Activated CD4-positive, CD25-positive, alpha-beta regulatory T cell treated with anti-CD3 and anti-CD28 coated beads, Interleukin-2, amount 50 U/mL, for 16 hours (primary cell): ENCODE data around the gene CEND1.

Experiments used
- DNase-seq: peaks from one replicate; pipeline ENCODE4 v3.0.0-alpha.2; 2020; ENCODE audit warnings: low read depth, low spot score

Gene CEND1

GRCh38 chr11:778976-779954 lies 10.6 kb downstream of the CEND1 start:
- no peak for DNase-seq

DNA sequence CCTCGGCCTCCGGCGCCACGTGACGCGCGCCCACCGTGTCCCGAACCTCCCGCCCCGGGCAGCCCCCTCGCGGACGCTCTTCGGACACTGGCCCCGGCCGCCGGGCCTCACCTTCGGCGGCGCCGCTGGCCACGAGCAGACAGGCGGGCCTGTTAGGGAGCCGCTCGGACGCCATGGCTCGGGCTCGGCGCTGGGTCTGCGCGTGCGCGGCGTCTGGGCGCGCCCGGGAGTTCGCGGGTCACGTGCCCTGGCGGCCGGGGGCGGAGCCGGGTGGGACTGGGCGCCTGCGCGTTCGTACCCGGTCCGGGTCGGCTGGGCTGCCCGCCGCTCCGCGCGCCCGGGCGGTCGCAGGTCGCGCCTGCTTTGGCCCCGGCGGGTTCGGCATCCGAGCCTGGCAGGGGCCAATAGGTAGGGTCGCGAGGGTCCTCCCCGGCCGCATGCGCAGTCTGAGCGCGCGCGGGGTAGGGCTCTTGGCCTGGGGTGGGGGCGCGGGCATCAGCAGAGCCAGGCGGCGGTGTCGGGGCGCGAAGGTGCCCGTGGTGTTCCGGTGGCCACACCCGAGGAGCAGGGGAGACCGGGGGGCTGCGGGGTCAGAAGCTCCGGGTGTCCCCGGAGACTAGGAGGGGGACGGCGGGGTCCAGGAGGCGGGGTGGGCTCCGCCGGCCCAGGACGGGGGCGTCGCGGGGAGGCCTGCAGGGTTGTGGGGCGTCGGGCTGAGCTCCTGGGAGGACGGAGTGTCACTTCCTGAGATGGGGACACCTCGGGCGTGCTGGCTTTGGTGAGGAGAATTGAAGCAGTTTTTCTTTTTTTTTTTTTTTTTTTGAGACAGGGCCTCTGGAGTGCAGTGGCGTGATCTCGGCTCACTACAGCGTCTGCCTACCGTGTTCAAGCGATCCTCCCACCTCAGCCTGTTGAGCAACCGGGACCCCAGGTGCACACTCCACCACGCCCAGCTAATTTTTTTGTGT lies 12.3 kb downstream of the CEND1 start, which contains the start of gene GATD1:
Gene GATD1, minus strand, starts transcription at position 200 of the 968 bp plus-strand sequence. Its CDS starts 25 bp downstream, at position 175.
- peak; percentile 89 for DNase-seq

DNA sequence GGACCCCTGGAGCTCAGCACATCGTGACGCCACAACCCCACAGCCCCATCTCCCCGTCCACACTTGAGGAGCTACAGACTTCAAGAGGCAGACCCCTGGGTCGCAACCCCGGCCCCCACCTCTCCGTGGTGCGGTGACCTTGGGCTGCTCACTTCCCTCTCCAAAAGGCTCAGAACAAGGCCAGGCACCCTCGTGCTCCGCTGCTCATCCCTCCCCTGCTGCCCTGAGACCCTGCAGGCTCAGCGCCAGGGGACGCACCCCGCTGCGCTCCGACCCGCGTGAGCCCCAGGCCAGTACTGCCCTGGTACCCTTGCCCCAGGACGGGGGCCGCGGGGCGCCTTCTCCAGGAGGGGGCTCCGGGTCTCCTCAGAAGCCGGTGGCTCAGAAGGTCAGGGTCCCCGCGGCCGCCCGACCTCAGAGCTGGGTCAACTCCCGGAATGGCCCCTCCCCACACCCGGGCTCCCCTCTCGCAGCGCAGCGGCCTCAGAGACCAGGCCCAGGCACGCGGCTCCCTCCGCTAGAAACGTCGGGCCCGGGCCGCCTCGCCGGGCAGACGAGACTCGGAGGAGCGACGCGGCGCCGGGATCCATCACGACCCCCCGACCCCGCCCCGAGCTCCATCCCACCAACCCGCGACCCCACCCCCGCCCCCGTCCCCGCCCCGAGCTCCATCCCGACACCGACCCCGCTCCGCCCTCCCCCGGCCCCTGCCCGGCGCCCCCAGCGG lies 13.2 kb downstream of the CEND1 start:
- no peak for DNase-seq

GRCh38 chr11:776263-776560 lies 13.7 kb downstream of the CEND1 start:
- no peak for DNase-seq

- DNase-seq, result no peak
Measured at GRCh38 chr11:774873-775592, 14.9 kb downstream of the CEND1 start.

DNA sequence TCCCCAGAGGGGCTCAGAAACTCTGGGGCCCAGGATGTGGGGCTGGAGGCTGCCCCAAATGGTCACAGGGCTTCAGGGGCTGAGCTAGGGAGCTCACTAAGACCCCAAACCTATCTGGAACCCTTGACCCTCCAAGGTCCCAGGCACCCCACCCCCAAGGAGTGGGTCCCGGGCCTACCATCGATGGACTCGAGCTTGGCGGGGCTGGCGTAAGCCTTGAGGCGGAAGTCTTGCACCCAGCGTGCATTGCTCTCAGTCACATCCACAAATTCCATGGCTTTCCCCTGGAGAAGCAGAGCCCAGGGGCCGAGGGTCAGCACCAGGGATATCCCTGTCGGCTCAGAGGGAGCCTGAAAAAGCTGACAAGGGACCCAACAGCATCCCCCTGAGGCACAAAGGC lies 16.1 kb downstream of the CEND1 start:
- no peak for DNase-seq

- DNase-seq, result no peak
Measured at GRCh38 chr11:773425-773824, 16.5 kb downstream of the CEND1 start.

DNA sequence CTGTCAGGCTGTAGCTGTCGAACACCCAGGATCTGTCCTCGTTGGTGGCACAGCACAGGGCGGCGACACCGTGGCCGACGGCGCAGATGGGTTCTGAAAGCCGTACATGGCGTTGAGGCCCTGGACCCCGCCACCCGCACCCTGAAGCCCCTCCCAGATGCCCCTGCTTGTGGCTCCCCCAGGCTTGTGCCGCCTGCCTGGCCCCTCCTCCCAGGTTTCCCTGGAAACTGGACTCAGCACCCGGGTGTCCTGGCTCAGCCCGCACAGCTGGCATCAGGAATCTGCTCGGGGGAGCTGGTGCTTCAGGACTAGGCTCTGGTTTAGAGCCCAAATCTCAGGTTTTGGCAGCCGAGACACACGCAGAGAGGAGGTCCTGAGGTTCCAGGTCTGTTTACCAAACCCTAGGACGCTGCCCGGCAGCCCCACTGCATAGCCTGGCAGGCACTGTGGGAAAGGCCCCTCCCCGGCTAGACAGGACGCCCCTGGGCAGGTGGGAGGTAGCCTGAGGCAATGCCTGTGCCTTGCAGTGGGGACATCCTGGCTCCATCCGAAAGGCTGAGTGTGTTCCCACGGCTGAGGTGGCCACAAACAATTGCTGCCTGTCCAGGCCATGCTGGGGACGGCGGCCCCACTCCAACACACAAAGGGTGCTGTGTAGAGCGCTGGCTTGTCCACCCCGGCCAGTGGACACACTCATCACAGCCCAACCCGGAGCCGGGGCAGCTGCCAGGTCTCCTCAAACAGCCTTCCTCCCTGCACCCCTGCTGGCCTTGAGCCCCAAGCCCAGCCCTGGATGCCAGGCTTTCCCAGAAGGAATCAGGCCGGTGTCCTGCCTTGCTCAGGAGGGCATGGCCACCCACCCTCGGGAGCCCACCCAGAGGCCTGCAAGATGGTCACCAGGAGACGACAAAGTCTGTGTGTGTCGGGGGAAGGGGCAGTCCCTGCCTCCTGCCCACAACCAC lies 17.2 kb downstream of the CEND1 start:
- no peak for DNase-seq

GRCh38 chr11:771617-772204 lies 18.2 kb downstream of the CEND1 start:
- no peak for DNase-seq

DNA sequence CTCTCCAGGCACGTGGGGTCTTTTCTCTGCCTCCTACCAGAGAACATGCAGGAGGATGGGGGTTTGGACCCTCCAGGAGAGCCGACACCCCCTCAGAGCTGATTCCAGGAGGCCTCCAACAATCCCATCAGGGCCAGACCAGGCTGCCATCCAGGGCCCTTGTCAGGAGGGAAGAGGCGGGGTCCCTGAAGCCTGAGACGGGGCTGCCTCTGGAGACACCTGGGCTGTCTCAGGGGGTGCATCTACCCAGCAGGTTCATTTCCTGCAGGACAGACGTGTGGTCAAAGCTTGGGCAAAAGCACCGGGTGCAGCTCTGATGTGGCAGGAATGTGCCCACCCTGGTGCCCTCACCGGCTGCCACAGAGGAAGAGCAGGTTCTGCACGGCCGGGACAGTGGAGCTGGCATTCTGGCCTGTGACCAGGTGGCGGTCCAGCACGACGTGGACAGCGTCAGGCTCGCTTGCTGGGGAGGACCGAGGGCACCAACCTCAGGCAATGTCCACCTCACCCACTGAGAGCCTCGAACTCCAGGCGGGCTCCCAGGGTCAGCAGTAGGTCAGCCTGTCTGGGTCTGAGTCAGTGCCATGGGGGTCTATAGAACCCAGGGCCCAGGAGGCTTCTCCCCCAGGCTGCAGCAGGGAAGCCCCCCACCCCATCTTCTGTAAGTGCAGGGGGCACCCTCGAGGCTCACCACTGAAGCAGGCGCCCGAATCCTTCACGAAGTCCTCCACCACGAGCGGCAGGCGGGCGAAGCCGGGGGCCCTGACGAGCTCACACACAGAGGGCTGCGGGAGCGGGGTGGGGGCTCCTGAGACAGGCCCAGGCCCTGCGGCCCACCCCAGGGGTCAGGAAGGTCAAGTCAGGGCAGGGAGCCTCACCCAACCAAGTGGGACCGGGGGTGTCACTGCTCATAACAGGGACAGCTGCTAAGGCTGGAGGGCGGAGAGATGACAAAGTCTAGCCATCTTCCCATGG lies 19.0 kb downstream of the CEND1 start:
- no peak for DNase-seq

GRCh38 chr11:769887-770641 lies 19.8 kb downstream of the CEND1 start:
- no peak for DNase-seq

- DNase-seq, result no peak
Measured at GRCh38 chr11:767238-767637, 22.7 kb downstream of the CEND1 start.

DNA sequence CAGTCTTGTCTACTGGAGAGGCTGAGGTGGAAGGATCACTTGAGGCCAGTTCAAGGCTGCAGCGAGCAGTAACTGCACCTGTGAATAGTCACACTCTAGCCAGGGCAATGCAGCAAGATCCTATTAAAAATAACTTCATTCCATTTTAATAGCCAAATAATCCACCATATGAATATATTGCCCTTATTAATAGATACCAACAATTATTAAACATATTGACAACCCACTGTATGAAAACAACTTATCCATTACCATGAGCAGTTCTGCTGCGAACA lies 23.0 kb downstream of the CEND1 start:
- DNase-seq, result no peak

GRCh38 chr11:766106-766935 lies 23.6 kb downstream of the CEND1 start:
- no peak for DNase-seq

- no peak for DNase-seq
Measured at GRCh38 chr11:765802-766091, 24.1 kb downstream of the CEND1 start.

DNA sequence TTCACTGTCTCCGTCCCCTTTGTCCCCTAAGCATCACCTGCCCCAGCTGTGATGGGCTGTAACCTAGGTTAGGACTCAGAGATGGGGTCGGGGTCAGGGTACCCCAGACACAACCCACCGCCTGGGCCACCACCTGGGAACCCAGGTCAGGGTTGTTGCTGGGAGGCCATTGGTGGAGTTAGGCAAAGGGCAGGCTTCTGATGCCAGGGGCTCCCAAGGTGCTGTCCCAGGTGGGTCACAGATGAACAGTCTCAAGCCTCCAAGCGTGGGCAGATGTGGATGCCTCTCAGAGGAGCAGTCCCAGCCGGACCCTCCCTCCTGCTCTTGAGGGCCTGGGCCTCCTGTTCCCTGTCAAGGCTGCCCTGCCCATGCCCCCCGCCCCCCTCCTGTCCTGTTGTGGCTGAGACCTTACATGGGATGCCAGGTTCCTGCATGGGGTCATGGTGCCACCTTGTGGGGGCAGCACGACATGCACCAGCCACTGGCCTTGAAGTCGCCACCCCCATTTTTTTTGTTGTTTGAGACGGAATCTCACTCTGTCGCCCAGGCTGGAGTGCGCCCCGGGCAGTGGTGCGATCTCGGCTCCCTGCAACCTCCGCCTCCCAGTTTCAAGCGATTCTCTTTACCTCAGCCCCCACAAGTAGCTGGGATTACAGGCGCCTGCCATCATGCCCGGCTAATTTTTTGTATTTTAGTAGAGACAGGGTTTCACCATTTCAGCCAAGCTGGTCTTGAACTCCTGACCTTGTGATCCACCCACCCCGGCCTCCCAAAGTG lies 24.7 kb downstream of the CEND1 start:
- DNase-seq, result no peak
